SHP77 treated with DMSO at 0.1 percent for 48 hours (cell line): ENCODE results near the gene ATRX.
"Not testable (repeated sequence)": the region's sequence is repeated elsewhere in the genome, so short reads cannot be mapped to it uniquely, and the experiment has no call there.

ENCODE experiments used
- DNase-seq: peaks from one replicate; lab custom pipeline; 2025; lab: John Stamatoyannopoulos, UW

ATRX gene, protein sequence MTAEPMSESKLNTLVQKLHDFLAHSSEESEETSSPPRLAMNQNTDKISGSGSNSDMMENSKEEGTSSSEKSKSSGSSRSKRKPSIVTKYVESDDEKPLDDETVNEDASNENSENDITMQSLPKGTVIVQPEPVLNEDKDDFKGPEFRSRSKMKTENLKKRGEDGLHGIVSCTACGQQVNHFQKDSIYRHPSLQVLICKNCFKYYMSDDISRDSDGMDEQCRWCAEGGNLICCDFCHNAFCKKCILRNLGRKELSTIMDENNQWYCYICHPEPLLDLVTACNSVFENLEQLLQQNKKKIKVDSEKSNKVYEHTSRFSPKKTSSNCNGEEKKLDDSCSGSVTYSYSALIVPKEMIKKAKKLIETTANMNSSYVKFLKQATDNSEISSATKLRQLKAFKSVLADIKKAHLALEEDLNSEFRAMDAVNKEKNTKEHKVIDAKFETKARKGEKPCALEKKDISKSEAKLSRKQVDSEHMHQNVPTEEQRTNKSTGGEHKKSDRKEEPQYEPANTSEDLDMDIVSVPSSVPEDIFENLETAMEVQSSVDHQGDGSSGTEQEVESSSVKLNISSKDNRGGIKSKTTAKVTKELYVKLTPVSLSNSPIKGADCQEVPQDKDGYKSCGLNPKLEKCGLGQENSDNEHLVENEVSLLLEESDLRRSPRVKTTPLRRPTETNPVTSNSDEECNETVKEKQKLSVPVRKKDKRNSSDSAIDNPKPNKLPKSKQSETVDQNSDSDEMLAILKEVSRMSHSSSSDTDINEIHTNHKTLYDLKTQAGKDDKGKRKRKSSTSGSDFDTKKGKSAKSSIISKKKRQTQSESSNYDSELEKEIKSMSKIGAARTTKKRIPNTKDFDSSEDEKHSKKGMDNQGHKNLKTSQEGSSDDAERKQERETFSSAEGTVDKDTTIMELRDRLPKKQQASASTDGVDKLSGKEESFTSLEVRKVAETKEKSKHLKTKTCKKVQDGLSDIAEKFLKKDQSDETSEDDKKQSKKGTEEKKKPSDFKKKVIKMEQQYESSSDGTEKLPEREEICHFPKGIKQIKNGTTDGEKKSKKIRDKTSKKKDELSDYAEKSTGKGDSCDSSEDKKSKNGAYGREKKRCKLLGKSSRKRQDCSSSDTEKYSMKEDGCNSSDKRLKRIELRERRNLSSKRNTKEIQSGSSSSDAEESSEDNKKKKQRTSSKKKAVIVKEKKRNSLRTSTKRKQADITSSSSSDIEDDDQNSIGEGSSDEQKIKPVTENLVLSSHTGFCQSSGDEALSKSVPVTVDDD (N-terminal part only)

DNA sequence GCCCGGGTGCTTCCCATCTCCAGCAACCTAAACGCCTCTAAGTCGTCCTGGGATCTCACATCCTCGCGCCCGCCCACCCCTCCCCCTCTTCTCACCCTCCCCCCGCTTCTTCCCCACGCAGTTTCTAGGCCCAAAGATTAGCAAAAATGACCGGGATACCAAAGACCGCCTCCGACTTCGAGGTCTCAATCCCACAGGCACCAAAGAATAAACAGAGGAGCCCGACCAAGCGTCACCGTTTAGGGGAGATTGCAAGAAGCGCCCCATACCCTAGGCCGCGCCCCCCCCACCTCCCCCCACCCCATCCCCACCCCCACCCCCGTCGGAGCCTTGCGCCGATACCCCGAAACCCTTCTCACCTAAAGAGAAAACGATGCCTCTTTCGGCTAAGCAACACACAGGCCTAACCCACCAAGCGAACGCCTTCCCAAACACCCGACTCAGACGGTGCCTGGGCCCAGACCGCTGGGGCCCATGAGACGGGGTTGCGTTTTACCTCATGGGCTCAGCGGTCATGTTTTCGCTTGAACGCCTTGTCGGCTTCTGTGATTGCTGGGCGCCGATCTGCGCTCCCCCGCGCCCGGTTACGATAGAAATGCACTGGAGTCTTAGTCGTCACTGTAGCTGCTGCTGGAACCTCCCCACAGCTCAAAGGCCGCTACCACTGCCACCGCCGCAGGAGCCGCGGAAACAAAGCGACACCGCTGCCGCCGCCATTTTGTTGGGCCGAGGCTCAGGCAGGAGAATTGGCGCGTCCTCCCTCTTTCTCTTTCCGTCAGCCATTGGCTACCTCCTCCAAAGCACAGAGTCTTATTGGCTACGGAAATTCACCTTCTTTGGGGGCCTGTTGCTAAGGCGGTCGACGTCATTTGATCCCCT, at the start of gene ATRX:
ATRX (minus strand) TSS at position 731 of the 879 bp plus-strand sequence; CDS start at position 516, 215 bp downstream.
- peak; percentile 52 for DNase-seq

DNA sequence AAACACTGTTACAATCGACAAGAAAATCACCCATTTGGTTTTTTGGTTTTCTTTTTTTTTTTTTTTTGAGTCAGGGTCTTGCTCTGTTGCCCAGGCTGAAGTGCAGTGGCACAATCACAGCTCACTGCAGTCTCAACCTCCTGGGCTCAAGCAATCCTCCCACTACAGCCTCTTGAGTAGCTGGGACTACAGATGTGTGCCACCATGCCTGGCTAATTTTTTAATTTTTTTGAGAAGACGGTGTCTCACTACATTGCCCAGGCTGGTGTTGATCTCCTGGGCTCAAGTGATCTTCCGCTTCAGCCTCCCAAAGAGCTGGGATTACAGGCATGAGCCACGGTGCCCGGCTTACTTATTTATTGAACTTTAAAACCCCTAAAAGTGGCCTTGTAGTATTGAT, 45.5 kb upstream of the ATRX start:
- DNase-seq, result not testable (repeated sequence)

DNA sequence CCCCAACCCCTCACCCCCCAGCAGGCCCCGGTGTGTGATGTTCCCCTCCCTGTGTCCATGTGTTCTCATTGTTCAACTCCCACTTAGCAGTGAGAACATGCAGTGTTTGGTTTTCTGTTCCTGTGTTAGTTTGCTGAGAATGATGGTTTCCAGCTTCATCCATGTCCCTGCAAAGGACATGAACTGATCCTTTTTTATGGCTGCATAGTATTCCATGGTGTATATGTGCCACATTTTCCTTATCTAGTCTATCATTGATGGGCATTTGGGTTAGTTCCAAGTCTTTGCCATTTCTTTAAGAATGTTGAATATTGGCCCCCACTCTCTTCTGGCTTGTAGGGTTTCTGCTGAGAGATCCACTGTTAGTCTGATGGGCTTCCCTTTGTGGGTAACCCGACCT, 36.0 kb upstream of the ATRX start:
- not testable (repeated sequence) for DNase-seq

GRCh38 chrX:77820091-77820727, 34.2 kb upstream of the ATRX start:
- no peak for DNase-seq

DNA sequence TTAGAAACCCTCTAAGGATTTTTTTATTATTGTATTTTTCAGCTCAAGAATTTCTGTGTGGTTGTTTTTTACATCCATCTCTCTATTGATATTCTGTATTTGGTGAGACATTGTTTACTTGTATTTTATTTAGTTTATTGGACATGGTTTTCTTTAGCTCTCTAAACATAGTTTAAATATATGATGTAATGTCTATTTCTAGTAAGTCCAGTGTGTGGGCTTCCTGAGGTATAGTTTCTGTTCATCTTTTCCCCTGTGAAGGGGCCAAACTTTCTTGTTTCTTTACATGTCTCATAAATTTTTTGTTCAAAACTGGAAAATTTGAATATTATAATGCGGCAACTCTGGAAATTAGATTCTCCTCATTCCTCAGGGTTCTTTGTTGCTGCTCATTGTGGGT, 28.2 kb upstream of the ATRX start:
- no peak for DNase-seq

GRCh38 chrX:77802201-77802600, 16.2 kb upstream of the ATRX start:
- no peak for DNase-seq

GRCh38 chrX:77795124-77795523, 9.1 kb upstream of the ATRX start:
- DNase-seq, result no peak

- DNase-seq, result no peak
Measured at GRCh38 chrX:77793946-77794345, 7.9 kb upstream of the ATRX start.

DNA sequence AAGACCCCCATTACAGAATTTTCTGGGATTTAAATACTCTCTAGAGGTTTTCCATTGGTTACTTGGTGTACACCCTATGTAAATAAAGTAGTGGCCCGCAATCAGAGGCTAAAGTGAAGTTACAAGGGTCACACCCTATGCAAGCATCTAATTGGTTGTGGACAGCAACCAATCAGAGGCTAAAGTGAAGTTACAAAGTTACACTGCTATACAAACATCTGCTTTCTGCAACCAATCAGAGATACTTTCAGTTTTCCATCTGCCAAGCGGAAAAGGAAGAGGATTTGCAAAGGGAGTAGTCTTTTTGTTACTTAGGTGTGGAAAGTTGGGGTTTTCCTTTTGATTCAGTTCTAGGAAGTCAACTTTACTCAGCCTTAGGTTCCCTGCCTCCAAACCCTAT, 2.0 kb upstream of the ATRX start:
- peak; percentile 4 for DNase-seq

DNA sequence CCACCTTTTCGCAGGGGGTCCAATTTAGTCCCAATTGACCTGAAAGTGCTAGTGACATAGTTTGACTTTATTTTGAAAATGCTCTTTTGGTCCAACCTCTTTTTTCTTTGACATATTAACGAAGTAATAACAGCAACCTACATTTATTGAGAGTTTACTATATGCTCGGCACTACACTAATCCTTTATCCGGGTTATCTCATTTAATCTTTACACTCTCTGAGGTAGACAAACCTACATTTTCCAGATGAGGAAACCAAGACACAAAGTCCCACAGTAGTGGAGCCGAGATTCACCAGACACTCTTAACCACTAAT, 307 bp upstream of the ATRX start:
- DNase-seq, result no peak

DNA sequence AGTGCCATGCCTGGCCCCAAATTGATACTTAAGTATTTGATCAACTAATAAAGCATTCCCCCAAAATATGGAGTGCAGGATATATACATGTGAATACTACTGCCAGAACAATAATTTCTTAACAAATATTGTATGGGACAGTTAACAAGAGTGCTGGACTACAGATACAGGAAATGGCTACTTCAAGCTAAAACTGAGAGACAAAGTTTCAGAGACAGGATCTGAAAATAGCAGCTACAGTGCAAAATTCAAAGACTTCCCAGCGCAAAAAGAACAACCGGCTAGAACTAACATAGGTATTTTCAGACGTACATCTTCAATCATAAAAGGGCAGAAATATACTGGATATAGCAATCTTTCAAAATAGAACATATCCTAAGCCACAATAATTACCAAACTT, 6.3 kb downstream of the ATRX start:
- DNase-seq, result no peak

- no peak for DNase-seq
Measured at GRCh38 chrX:77776659-77777058, 9.4 kb downstream of the ATRX start.

GRCh38 chrX:77771601-77772000, 14.4 kb downstream of the ATRX start:
- no peak for DNase-seq

GRCh38 chrX:77768787-77769186, 17.2 kb downstream of the ATRX start:
- no peak for DNase-seq

GRCh38 chrX:77766212-77766611, 19.8 kb downstream of the ATRX start:
- DNase-seq, result not testable (repeated sequence)

DNA sequence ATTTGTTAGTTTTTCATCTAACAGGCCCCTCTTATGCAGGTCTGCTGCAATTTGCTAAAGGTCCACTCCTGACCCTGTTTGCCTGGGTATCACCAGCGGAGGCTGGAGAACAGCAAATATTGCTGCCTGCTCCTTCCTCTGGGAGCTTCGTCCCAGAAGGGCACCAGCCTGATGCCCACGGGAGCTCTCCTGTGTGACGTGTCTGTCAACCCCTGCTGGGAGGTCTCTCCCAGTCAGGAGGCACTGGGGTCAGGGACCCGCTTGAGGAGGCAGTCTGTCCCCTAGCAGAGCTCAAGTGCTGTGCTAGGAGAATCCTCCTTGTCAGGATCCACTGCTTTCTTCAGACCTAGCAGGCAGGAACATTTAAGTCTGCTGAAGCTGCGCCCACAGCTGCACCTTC, 30.5 kb downstream of the ATRX start:
- no peak for DNase-seq

GRCh38 chrX:77753942-77754341, 32.1 kb downstream of the ATRX start:
- DNase-seq, result not testable (repeated sequence)

GRCh38 chrX:77749695-77750094, 36.3 kb downstream of the ATRX start:
- DNase-seq, result no peak

GRCh38 chrX:77743720-77744119, 42.3 kb downstream of the ATRX start:
- DNase-seq, result no peak

DNA sequence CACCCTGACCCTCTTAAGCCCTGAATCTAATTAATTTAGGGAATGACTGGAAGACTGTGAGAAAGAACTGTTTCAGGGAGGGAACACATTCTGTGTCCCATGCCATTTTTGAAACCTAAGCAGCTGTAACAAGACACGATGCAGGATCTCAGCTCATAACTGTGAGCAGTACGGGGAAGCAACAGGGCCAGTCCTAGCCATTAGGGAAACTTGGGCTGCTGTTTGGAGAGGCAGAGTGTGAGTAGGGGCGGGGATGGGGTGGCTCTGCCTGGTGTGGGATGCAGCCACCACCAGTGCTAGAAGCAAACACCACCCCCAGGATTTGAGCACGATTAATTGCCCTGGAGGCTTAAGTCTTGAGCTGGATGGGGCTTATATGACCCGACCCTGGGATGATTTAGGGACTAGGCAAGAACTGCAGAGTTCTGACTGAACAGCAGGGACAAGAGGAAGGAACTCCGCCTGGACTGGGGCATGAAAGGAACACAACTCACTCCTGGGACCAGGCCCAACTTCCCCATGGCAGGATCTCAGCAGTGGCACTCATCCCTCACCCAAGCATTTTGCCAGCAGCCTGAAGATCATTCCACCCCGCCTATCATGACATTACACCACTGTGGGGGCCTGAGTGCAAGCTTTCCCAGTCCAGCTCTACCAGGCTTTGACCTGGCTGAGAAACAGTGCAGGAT, 43.1 kb downstream of the ATRX start:
- no peak for DNase-seq
